Osteocyte (in vitro differentiated cells): ENCODE results near the gene MPL. TPM values are rescaled to one million over a fixed set of nuclear protein-coding genes. Genes with fewer than 3 reads are reported as not detected.

Experiments
- DNase-seq: peaks from one replicate; pipeline ENCODE4 v3.0.0; 2021; ENCODE audit warnings: mixed read lengths; ENCODE audit not compliant: unreplicated experiment; ENCODE audit errors: extremely low spot score
- H3K27ac Mint-ChIP-seq: one replicate; pipeline ENCODE4 v1.8.0; 2021; ENCODE audit warnings: mild to moderate bottlenecking, mixed read lengths; ENCODE audit not compliant: unreplicated experiment
- H3K27me3 Mint-ChIP-seq: one replicate; pipeline ENCODE4 v1.8.0; 2021; ENCODE audit warnings: mixed read lengths; ENCODE audit not compliant: unreplicated experiment
- H3K36me3 Mint-ChIP-seq: one replicate; pipeline ENCODE4 v1.8.0; 2021; ENCODE audit warnings: mixed read lengths; ENCODE audit not compliant: unreplicated experiment
- H3K4me1 Mint-ChIP-seq: one replicate; pipeline ENCODE4 v1.8.0; 2021; ENCODE audit warnings: mixed read lengths; ENCODE audit not compliant: unreplicated experiment
- H3K4me3 Mint-ChIP-seq: one replicate; pipeline ENCODE4 v1.8.0; 2021; ENCODE audit warnings: mild to moderate bottlenecking, moderate library complexity, mixed read lengths; ENCODE audit not compliant: unreplicated experiment
- H3K9me3 Mint-ChIP-seq: one replicate; pipeline ENCODE4 v1.8.0; 2021; ENCODE audit warnings: mixed read lengths; ENCODE audit not compliant: unreplicated experiment
- total RNA-seq: library from RNA; stranded (reverse); gene quantifications from 2 replicates; pipeline ENCODE4 v1.2.1, GENCODE V29; 2021
- TF ChIP-seq, protein P1 (sequence below): fragments of 200-600 bp; sonication (generic); IDR thresholded peaks from 2 replicates; pipeline ENCODE4 v1.5.0; 2021; ENCODE audit warnings: antibody characterized with exemption, mild to moderate bottlenecking, moderate library complexity

The MPL gene
- total RNA-seq, 1 donor from 2014 or later: not detected

DNA sequence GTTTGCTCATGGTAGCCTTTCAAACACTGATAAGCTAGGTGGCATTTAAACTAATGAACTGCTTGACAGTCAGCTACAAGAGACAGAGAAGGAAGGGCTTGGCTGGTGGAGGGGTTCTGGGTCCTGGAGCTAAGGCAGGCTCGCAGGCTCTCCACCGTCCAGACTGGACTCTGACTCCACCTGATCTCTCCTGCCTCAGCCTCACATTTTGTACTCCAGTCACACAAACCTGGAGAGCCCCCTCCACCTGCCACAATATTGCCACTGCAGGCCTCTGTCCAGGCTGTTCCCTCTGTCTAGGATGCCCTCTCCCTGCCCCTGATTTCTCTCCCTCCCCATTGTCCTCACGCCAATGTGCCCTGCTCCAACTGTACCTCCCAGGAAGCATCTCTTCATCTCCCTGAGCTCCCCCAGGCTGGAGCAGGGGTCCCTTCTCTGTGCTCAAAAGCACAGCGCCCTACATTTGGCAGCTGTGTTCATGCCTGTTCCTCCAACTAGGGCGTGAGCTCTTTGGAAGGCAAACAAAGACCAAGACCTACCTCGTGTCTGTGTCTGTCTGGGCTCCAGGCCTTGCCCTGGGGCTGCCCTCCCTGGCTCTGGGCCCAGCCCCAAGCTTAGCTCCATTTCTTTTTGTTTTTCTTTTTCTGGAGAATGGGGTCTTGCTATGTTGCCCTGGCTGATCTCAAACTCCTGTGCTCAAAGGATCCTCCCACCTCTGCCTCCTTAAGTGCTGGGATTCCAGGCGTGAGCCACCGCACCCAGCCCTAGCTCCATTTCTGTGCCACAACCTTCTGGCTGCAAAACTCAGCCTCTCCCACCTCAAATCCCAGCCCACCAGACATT is 33.9 kb upstream of the MPL start:
- Mint-ChIP-seq H3K9me3 (no peaks in the 10 kb centered on the region), H3K4me3 (no peak overlapping the region), H3K4me1 (peaks cover 2% of the 10 kb centered on the region), H3K27me3 (no peaks in the 10 kb centered on the region), H3K36me3 (no peaks in the 10 kb centered on the region), H3K27ac (no peak overlapping the region)
- TF ChIP-seq, protein P1, sequence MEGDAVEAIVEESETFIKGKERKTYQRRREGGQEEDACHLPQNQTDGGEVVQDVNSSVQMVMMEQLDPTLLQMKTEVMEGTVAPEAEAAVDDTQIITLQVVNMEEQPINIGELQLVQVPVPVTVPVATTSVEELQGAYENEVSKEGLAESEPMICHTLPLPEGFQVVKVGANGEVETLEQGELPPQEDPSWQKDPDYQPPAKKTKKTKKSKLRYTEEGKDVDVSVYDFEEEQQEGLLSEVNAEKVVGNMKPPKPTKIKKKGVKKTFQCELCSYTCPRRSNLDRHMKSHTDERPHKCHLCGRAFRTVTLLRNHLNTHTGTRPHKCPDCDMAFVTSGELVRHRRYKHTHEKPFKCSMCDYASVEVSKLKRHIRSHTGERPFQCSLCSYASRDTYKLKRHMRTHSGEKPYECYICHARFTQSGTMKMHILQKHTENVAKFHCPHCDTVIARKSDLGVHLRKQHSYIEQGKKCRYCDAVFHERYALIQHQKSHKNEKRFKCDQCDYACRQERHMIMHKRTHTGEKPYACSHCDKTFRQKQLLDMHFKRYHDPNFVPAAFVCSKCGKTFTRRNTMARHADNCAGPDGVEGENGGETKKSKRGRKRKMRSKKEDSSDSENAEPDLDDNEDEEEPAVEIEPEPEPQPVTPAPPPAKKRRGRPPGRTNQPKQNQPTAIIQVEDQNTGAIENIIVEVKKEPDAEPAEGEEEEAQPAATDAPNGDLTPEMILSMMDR: no peak
- DNase-seq: no peak

DNA sequence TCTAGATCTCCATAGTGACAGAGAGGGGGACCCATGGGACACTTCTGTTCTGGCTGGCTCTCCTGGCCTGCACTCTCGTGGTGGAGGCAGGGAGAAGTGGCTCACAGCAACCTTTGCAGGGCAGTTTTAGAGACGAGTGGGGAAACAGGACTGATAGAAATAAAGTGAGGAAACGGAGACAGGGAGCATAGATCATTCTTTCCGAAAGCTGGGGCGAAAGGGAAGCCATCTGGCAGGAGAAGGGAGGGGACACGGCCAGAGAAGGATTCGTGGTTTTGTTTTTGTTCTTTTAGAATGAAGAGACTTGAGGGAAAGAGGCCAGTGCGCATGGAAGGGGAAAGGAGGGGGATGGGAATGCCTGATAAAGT is 33.3 kb upstream of the MPL start:
- Mint-ChIP-seq H3K4me1 (peaks cover 2% of the 10 kb centered on the region), H3K9me3 (no peaks in the 10 kb centered on the region), H3K36me3 (no peaks in the 10 kb centered on the region), H3K27ac (no peak overlapping the region), H3K27me3 (no peaks in the 10 kb centered on the region), H3K4me3 (no peak overlapping the region)
- no peak for DNase-seq
- TF ChIP-seq, protein P1: no peak

DNA sequence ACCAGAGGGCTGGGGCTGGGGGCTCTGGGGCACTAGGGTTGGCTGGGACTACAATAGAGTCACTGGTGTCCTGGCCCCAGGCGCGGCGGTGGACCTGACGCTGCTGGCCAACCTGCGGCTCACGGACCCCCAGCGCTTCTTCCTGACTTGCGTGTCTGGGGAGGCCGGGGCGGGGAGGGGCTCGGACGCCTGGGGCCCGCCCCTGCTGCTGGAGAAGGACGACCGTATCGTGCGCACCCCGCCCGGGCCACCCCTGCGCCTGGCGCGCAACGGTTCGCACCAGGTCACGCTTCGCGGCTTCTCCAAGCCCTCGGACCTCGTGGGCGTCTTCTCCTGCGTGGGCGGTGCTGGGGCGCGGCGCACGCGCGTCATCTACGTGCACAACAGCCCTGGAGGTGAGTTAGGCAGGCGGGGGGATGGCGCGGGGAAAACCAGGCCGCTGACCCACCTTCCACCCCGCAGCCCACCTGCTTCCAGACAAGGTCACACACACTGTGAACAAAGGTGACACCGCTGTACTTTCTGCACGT is 32.8 kb upstream of the MPL start:
- DNase-seq: no peak
- H3K4me3 Mint-ChIP-seq: no peak overlapping the region
- no peak overlapping the region for H3K27ac Mint-ChIP-seq
- H3K9me3 Mint-ChIP-seq: no peaks in the 10 kb centered on the region
- H3K36me3 Mint-ChIP-seq: no peaks in the 10 kb centered on the region
- H3K4me1 Mint-ChIP-seq: peaks cover 2% of the 10 kb centered on the region
- no peaks in the 10 kb centered on the region for H3K27me3 Mint-ChIP-seq
- TF ChIP-seq, protein P1: no peak

DNA sequence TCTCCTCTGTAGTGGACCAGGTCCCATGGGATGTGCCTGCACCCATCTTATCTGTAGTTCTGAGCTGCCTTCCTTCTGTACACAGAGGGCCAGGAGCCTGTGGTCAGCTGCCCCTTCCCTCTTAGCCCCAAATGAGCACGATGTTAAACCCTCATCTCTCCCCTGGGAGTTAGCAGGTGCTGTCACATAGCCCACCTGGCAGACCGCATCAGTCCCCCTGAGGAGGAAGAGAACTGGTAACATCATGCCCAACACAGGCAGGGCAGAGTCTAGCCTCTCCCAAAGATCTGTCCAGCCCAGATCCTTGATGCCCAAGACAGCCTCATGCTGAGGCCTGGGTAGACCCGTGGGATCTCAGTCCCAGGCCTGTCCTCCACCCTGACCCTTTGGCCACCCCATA is 32.2 kb upstream of the MPL start:
- H3K4me1 Mint-ChIP-seq: peaks cover 2% of the 10 kb centered on the region
- no peak for DNase-seq
- H3K27ac Mint-ChIP-seq: no peak overlapping the region
- H3K9me3 Mint-ChIP-seq: no peaks in the 10 kb centered on the region
- no peaks in the 10 kb centered on the region for H3K27me3 Mint-ChIP-seq
- TF ChIP-seq, protein P1: no peak
- no peaks in the 10 kb centered on the region for H3K36me3 Mint-ChIP-seq
- H3K4me3 Mint-ChIP-seq: no peak overlapping the region

DNA sequence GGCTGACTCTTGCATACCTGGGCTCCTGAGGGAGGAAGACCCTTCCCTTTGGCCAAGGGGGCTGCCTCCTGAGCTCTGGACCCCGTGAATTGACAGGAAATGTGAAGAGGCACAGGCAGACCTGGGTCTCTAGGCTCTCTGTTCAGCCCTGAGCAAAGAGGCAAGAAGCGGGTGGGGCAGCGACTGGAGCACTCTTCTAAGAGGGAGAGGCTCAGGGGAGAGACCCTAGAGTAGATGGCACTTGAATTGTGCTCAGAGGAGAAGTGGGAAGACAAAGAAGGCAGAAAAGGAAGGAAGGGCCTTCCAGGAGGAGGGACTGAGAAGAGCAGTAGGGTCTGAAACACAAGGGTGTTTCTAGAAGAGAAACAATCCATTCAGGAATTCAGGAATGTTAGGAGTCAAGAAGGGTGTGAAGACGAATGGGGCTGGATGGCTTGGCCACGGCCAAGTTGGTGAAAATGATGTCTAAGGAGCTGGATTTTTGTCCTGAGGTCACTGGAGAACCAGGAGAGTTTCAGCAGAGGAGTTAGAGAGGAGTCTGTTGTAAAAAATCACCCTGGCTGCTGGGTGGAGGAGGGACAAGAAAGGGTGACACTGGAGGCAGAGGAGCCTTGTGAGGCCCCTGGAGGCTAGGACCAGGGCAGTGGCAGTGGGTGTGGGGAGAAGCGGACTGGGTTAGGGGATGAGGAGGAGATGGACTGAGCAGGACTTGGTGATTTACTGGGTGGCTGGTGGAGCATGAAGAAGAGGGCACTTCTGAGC is 31.5 kb upstream of the MPL start:
- Mint-ChIP-seq H3K27me3 (no peaks in the 10 kb centered on the region), H3K36me3 (no peaks in the 10 kb centered on the region), H3K4me3 (no peak overlapping the region), H3K27ac (no peak overlapping the region), H3K4me1 (peaks cover 2% of the 10 kb centered on the region), H3K9me3 (no peaks in the 10 kb centered on the region)
- TF ChIP-seq, protein P1: no peak
- DNase-seq: no peak
